Uterus (tissue), 4 donors: Measurements from ENCODE around the gene ZBTB20. TPM values are rescaled to one million over a fixed set of nuclear protein-coding genes. Genes with fewer than 3 reads are reported as not detected.
"Not testable (repeated sequence)": the region's sequence is repeated elsewhere in the genome, so short reads cannot be mapped to it uniquely, and the experiment has no call there.

Experiments used
- DNase-seq, 2 donors: peaks; one replicate each; pipeline ENCODE4 v3.0.0-alpha.2; 2019 to 2020
- H3K27ac ChIP-seq, 2 donors: fragments of 200-600 bp; sonication (generic); 1 replicate in 1 of 2; 2 replicates in 1 of 2; pipeline ENCODE4 v1.5.1; 2016 to 2018
- H3K27me3 ChIP-seq, 2 donors: fragments of 200-600 bp; sonication (generic); one replicate each; pipeline ENCODE4 v1.5.1; 2018 to 2019; ENCODE audit warnings: control low read depth in 1 of 2
- H3K36me3 ChIP-seq, 2 donors: fragments of 200-600 bp; sonication (generic); one replicate each; pipeline ENCODE4 v1.5.1; 2019; ENCODE audit warnings: control low read depth in 1 of 2
- H3K4me1 ChIP-seq, 2 donors: fragments of 200-600 bp; sonication (generic); one replicate each; pipeline ENCODE4 v1.5.1; 2018 to 2019; ENCODE audit warnings: control low read depth in 1 of 2
- H3K4me3 ChIP-seq, 2 donors: fragments of 200-600 bp; sonication (generic); 1 replicate in 1 of 2; 2 replicates in 1 of 2; pipeline ENCODE4 v1.5.1; 2018 to 2019; ENCODE audit warnings: mild to moderate bottlenecking in 1 of 2
- H3K9me3 ChIP-seq, 2 donors: fragments of 200-600 bp; sonication (generic); one replicate each; pipeline ENCODE4 v1.5.1; 2019; ENCODE audit warnings: control low read depth in 1 of 2
- POLR2A ChIP-seq, 2 donors: fragments of 450-650 bp; IDR thresholded peaks; one replicate each; pipeline ENCODE4 v1.6.1; 2016; ENCODE audit warnings: antibody characterized with exemption in 2 of 2, mild to moderate bottlenecking in 1 of 2, moderate library complexity in 1 of 2
- intact Hi-C: fragments of 100-400 bp; cut with DNase I; formaldehyde crosslinking; loops from one replicate; pipeline ENCODE4 v1.15.1; 2023; ENCODE audit warnings: low total_unique reads
- total RNA-seq, 4 donors: library from RNA; depleted of rRNA in 3 of 4; stranded (reverse); fragments of >200 nt in 3 of 4; gene quantifications; one replicate each; pipeline versions ENCODE4 v1.1.0 to v1.2.4, GENCODE V29; 2014 to 2023
- TF ChIP-seq, protein P1 (sequence below), 4 experiments: fragments of 200-600 bp in 2 of 4; fragments of 450-650 bp in 2 of 4; sonication (generic) in 2 of 4; IDR thresholded peaks; one replicate each; pipeline ENCODE4 v1.5.1; 2016 to 2019; ENCODE audit warnings: antibody characterized with exemption in 4 of 4, mild to moderate bottlenecking in 2 of 4, moderate library complexity in 1 of 4
- donor health status: DM: yes; HTN: yes; CAD: no.

ZBTB20 gene
- total RNA-seq, 4 donors from 2014 or later, result 35.6 to 157 (median 85.1) TPM

DNA sequence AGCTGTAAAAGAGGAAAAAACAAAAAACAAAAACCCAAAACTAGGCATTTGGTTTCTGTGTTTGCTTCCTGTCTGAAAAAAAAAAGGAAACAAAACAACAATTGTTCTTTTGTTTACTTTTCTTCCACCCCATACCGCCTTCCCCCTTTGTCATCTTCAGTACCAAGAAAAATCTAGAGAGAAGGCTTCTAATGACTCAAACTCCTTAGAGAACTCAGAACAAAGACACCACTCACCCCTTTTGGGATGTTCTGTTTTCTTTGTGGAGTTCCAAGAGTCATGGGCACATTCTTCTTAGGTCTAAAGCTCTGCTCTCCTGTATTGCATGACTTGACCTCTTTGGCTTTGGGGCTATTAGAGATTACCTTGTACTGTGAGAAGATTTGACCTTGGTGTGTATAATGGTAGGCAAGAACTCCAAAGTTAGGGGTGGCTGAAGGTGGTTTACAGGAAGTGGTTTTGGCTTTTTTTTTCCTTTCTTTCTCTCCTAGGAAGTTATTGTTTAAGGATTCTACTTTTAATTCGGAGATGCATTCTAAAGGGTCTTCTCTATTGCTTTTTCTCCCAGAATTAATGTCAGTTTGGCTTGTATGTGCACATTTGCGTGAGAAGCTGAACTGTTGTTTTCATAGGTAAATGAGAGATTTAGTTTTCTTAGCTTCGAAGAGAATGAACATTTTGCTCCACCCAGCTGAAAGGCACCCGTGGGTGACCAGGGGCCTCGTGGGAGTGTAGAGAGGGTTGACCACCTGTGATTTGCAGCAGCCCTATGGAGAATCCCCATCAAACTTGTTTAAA is 39.5 kb upstream of the ZBTB20 start:
- Histone ChIP-seq H3K4me3 (no peak overlapping the region), H3K36me3 (no peaks in the 10 kb centered on the region), H3K9me3 (no peaks in the 10 kb centered on the region), H3K27me3 (no peaks in the 10 kb centered on the region), H3K27ac (no peak overlapping the region), H3K4me1 (no peaks in the 10 kb centered on the region)
- intact Hi-C loops, result no loop called here
- TF ChIP-seq POLR2A (IDR thresholded peaks at IDR 0.05), result no peak
- TF ChIP-seq, protein P1, sequence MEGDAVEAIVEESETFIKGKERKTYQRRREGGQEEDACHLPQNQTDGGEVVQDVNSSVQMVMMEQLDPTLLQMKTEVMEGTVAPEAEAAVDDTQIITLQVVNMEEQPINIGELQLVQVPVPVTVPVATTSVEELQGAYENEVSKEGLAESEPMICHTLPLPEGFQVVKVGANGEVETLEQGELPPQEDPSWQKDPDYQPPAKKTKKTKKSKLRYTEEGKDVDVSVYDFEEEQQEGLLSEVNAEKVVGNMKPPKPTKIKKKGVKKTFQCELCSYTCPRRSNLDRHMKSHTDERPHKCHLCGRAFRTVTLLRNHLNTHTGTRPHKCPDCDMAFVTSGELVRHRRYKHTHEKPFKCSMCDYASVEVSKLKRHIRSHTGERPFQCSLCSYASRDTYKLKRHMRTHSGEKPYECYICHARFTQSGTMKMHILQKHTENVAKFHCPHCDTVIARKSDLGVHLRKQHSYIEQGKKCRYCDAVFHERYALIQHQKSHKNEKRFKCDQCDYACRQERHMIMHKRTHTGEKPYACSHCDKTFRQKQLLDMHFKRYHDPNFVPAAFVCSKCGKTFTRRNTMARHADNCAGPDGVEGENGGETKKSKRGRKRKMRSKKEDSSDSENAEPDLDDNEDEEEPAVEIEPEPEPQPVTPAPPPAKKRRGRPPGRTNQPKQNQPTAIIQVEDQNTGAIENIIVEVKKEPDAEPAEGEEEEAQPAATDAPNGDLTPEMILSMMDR (IDR thresholded peaks at IDR 0.05), result no peak
- DNase-seq, result no peak

- H3K9me3 ChIP-seq, H3K27me3 ChIP-seq, H3K4me3 ChIP-seq, DNase-seq, H3K36me3 ChIP-seq, H3K4me1 ChIP-seq, intact Hi-C loops, H3K27ac ChIP-seq: not testable (repeated sequence)
Measured at GRCh38 chr3:115184859-115185572, 37.9 kb upstream of the ZBTB20 start.

DNA sequence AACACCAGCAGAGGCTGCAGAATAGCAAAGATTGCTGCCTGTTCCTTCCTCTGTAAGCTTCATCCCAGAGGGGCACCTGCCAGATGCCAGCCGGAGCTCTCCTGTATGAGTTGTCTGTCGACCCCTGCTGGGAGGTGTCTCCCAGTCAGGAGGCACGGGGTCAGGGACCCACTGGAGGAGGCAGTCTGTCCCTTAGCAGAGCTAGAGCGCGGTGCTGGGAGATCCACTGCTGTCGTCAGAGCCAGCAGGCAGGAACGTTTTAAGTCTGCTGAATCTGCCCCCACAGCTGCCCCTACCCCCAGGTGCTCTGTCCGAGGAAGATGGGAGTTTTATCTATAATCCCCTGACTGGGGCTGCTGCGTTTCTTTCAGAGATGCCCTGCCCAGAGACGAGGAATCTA is 31.8 kb upstream of the ZBTB20 start:
- H3K27ac ChIP-seq, H3K36me3 ChIP-seq, DNase-seq, H3K9me3 ChIP-seq, H3K4me1 ChIP-seq, H3K27me3 ChIP-seq, H3K4me3 ChIP-seq, intact Hi-C loops: not testable (repeated sequence)

DNA sequence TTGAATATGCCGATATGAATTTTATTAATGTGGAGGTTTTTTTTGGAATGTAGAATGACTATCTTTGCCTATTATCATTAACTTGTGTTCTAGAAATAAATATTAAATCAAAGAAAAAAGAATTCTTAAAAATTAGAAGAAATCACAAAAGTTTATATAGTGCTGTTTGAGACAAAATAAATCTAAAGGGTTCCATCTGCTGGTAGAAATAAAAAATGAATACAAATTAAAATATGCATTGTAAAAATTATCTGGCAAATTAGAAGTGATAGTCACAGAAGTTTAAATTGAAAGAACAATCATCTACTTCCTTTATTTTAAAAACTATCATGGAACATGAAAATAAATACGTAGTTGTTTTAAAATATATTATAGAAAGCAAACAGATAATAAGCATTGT is 22.7 kb upstream of the ZBTB20 start:
- no peaks in the 10 kb centered on the region for H3K27me3 ChIP-seq
- no peak for TF ChIP-seq POLR2A (IDR thresholded peaks at IDR 0.05)
- TF ChIP-seq, protein P1 (IDR thresholded peaks at IDR 0.05), result peak in 3 of 4 experiments; percentile 24 to 43 (median 29)
- no peak overlapping the region for H3K27ac ChIP-seq
- no peaks in the 10 kb centered on the region for H3K9me3 ChIP-seq
- intact Hi-C loops, result loop anchor here (5.0 kb wide), 1 partner anchor 222 kb away; no protein-coding TSS in a partner anchor
- H3K4me1 ChIP-seq, result no peaks in the 10 kb centered on the region
- H3K4me3 ChIP-seq, result no peak overlapping the region
- no peaks in the 10 kb centered on the region for H3K36me3 ChIP-seq
- no peak for DNase-seq

GRCh38 chr3:115165701-115166100 is 18.6 kb upstream of the ZBTB20 start:
- no peaks in the 10 kb centered on the region for H3K36me3 ChIP-seq
- no peaks in the 10 kb centered on the region for H3K9me3 ChIP-seq
- H3K27ac ChIP-seq, result no peak overlapping the region
- H3K27me3 ChIP-seq, result no peaks in the 10 kb centered on the region
- intact Hi-C loops, result no loop called here
- TF ChIP-seq, protein P1 (IDR thresholded peaks at IDR 0.05), result no peak
- no peak for TF ChIP-seq POLR2A (IDR thresholded peaks at IDR 0.05)
- no peak for DNase-seq
- H3K4me1 ChIP-seq, result no peaks in the 10 kb centered on the region
- H3K4me3 ChIP-seq, result no peak overlapping the region

DNA sequence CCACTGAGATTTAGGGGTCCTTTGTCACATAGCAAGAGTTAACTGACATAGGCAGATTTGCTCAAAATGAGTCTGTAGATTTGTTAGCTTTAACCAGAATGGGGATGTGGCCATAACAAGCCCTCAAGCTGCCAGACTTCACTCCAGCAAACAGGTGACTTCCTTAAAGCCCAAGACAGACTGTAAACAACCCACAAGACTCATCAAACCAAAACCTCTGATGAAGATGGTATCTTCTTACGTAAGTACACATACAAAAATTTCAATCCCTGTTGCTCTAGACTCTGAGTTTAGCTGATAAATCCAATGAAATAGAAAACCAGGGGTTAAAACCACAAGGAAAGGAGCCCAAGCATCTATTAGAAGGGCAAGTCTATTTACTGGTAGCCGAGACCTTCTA is 18.2 kb upstream of the ZBTB20 start:
- H3K27ac ChIP-seq, result no peak overlapping the region
- H3K4me1 ChIP-seq, result no peaks in the 10 kb centered on the region
- intact Hi-C loops, result no loop called here
- TF ChIP-seq, protein P1 (IDR thresholded peaks at IDR 0.05), result no peak
- TF ChIP-seq POLR2A (IDR thresholded peaks at IDR 0.05), result no peak
- no peaks in the 10 kb centered on the region for H3K9me3 ChIP-seq
- DNase-seq, result no peak
- H3K27me3 ChIP-seq, result no peaks in the 10 kb centered on the region
- H3K36me3 ChIP-seq, result no peaks in the 10 kb centered on the region
- no peak overlapping the region for H3K4me3 ChIP-seq
